HCEC 1CT (cell line): Measurements from ENCODE around the gene GEMIN2.
"Not testable (repeated sequence)": the region's sequence is repeated elsewhere in the genome, so short reads cannot be mapped to it uniquely, and the experiment has no call there.

Source experiments
- DNase-seq: peaks from one replicate; pipeline ENCODE4 v3.0.0-alpha.2; 2017

Gene GEMIN2

GRCh38 chr14:39179042-39179441, 64.9 kb downstream of the GEMIN2 start:
- DNase-seq, result no peak

- no peak for DNase-seq
Observed at GRCh38 chr14:39180553-39180952, 66.4 kb downstream of the GEMIN2 start.

GRCh38 chr14:39181026-39181692, 67.0 kb downstream of the GEMIN2 start:
- DNase-seq, result no peak

- DNase-seq, result no peak
Observed at GRCh38 chr14:39181693-39182047, 67.5 kb downstream of the GEMIN2 start.

- no peak for DNase-seq
Observed at GRCh38 chr14:39182770-39183684, 68.9 kb downstream of the GEMIN2 start.

GRCh38 chr14:39183685-39184003, 69.5 kb downstream of the GEMIN2 start:
- not testable (repeated sequence) for DNase-seq

GRCh38 chr14:39184628-39185255, 70.6 kb downstream of the GEMIN2 start:
- DNase-seq, result no peak

GRCh38 chr14:39185256-39186049, 71.3 kb downstream of the GEMIN2 start:
- DNase-seq, result no peak
